HTERT RPE-1 (cell line): ENCODE results near the gene ANKRD16.

Experiments used
- in situ Hi-C: fragments of 300-500 bp; cut with MboI; formaldehyde crosslinking; loops from 4 replicates; pipeline ENCODE4 v1.14.3; 2020; ENCODE audit warnings: low sequenced_read_pairs

ANKRD16 gene

DNA sequence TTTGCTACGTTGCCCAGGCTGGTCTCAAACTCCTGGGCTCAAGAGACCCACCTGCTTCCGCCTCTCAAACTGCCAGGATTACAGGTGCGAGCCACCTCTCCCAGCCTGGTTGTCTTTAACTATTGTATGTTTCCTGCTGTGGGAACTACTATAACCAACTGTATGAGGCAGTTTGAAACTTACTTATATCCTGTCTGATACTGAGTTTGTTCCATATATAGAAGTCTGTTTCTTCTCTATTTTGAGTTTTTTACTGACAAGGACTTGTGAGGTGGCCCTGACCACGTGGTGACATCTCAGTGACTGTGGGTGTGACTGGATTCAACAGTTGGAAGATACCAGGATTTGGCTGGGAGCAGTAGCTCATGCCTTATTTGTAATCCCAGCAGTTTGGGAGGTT lies 14.5 kb upstream of the ANKRD16 start:
- in situ Hi-C loops: no loop called here

- in situ Hi-C loops: no loop called here
These were observed 13.9 kb upstream of the ANKRD16 start for GRCh38 chr10:5903563-5903962.

GRCh38 chr10:5902511-5903274 lies 13.0 kb upstream of the ANKRD16 start:
- in situ Hi-C loops: no loop called here

- in situ Hi-C loops: no loop called here
These were observed 10.6 kb upstream of the ANKRD16 start for GRCh38 chr10:5900247-5900646.

DNA sequence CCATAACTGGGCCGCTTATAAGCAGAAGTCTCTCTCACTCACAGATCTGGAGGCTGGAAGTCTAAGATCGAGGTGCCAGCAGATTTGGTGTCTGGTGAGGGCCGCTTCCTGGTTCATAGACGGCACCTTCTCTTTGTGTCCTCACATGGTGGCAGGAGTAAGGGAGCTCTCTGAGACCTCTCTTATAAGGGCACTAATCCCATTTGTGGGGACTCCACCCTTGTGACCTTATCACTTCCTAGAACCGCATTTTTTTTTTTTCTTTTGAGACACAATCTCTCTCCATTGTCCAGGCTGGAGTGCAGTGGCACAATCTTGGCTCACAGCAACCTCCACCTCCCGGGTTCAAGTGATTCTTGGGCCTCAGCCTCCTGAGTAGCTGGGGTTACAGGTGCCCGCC lies 8.5 kb upstream of the ANKRD16 start:
- in situ Hi-C loops: no loop called here

GRCh38 chr10:5897504-5897903 lies 7.8 kb upstream of the ANKRD16 start:
- in situ Hi-C loops: no loop called here

DNA sequence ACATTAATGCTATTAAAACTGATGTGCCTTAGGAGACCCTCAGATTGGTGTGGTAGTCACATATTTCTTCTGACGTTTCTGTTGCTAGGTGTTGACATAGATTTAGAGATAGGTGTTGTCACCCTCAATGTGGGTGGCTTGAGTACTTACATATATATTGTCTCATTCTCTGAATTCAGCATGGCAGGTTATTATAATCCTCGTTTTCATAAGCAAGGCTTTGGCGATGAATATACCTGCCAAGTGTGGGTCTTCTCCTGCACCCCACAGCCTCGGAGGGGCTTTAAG lies 7.3 kb upstream of the ANKRD16 start:
- in situ Hi-C loops: no loop called here

DNA sequence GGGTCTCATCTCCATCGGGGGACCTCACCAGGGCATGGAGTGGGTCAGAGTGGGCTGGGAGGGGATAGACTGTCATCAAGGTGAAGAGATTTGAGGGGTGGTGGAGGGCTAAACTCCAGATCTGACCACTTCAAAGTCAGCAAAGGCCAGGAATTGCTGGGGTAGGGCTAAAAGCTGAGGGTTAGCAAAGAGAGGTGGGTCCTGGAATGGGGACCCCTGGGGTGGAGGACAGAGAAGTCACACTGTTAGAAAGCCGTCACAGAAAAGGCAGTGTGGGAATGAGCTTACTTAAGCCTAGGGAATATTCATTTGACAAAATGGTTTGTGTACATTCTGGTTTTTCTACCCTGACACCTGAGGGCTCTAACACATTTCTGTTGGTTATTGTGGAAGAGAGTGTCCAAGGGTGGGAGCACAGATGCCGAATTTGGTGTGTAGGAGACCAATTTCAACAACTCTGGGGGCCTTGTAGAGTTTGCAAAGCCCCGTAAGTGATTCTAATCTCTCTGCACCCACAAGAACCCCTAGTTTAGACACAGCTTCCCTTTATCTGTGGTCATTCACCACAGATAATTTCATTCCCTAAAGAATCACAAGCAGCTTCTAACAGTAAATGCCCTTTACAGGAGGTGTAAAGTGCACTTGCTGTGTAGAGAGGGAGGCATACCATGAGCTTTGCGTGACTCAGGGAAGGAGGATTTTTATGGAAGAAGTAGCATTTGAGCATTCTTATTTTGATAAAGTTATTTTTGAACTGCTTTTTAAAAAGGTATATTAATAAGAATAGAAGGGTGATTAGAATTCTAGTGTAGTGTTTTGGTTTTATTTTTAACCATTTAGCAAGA lies 6.7 kb upstream of the ANKRD16 start:
- in situ Hi-C loops: no loop called here

DNA sequence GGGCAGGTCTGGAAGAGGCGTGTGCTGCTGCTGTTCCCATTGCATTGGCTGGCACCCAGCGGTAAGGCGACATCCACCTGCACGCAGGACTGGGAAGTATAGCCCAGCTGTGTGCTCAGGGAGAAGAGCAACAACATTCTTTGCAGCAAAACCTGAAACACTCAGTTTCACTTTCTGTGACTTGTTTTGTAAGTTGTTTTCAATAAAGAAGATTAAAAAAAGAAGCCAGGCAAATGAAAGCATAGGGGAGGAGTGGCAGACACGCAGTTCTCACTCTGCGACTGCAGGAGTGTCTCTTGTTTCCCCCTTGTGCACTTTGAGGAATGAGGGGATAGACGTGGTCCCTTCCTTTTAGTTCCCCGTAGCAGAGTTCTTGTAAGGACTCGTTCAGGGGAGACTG lies 6.1 kb upstream of the ANKRD16 start:
- in situ Hi-C loops: no loop called here

DNA sequence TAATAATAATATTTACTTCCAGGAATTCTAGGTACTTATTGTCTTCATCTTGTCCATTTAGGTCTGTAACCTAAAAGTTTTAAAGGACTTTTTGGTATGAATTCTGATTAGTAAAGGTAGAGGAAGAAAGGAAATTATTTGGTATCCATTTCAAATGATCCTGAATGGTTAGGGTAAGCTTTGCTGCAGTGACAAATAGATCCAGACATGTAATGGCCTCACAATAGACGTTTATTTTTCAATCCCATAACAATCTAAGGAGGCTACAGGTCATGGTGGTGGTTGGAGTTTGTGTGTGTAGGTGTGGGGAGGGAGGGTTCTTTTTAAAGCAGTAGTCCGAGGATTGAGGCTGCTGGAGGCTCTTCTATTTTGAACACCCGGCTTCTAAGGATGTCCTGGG lies 5.7 kb upstream of the ANKRD16 start:
- in situ Hi-C loops: no loop called here

GRCh38 chr10:5894873-5895272 lies 5.2 kb upstream of the ANKRD16 start:
- in situ Hi-C loops: no loop called here

GRCh38 chr10:5894403-5894802 lies 4.7 kb upstream of the ANKRD16 start:
- in situ Hi-C loops: no loop called here

- in situ Hi-C loops: no loop called here
These were observed 3.6 kb upstream of the ANKRD16 start for GRCh38 chr10:5893321-5893720.

GRCh38 chr10:5892007-5892406 lies 2.3 kb upstream of the ANKRD16 start:
- in situ Hi-C loops: no loop called here

GRCh38 chr10:5891009-5891408 lies 1.3 kb upstream of the ANKRD16 start:
- in situ Hi-C loops: no loop called here

- in situ Hi-C loops: no loop called here
These were observed 791 bp upstream of the ANKRD16 start for GRCh38 chr10:5890452-5890915.

DNA sequence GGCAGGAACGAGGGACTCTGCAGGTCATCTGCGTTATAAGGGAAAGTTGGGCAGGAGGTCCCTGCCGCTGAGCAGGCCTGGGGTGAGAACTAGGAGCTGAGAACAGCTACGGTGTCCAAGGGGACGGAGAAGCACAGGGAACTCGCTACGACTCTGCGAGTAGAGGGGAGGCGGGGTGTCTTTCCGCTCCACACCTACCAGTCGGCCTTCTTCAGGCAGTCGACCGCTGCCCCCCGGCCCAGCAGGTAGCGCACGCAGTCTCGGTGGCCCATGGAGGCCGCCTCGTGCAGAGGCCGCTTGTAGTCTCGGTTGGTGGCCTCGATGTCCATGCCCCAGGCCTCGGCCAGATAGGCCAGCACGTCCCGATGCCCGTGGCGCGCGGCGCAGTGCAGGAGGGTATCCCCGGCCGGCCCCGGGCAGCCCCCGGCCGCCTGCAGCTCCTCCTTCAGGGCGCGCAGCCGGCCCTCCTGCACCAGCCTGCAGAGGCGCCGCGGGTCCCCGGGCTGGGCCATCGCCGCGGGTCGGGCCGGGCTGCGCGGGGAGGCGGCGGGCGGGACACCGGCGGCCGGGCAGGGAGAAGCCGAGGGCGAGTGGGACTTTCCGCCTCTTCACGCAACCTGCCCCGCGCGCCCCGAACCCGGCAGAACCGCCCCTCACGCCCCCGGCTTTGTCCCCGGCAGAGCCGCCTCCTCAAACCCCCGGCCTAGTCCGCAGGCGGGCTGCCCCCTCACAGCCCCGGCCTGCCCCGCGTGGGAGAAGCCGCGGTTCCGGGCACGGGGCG lies 660 bp downstream of the ANKRD16 start:
- in situ Hi-C loops: no loop called here

DNA sequence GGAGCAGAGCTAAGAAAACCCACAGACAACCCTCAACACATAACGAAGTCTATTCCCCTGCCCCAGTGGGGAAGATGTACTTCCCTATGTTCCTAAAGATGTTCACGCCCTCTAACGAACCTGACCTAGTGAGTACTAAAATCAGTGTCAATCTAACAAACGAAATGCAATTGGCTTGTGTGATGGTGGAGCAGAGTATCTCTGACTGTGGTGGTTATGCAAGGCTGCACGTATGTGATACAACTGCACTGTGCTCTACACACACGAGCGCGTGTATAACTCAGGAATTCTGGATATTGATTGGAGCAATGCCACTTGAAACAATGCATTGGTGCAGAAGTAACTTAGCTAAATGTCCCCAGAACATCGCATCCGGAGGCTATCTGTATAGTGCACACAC lies 1.3 kb downstream of the ANKRD16 start:
- in situ Hi-C loops: no loop called here

DNA sequence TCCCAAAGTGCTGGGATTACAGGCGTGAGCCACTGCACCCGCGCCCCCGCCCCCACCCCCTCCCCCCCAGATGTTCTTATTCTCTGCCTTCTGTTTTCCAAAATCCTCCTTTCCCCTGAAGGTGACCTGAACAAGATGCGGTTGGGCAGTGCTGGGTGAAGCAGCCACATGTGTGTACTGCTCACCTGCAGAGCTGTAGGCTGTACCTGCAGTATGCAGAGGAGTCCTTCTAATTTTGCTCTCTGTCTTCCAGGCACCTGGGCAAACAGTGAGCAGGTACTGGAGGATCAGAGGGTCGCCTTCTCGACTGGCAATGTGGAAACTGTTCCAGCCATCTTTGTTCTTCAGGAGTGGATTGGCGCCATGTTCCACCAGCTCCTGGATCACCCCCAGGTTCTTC lies 2.1 kb downstream of the ANKRD16 start:
- in situ Hi-C loops: no loop called here

GRCh38 chr10:5887029-5887428 lies 2.7 kb downstream of the ANKRD16 start:
- in situ Hi-C loops: no loop called here

GRCh38 chr10:5885619-5886018 lies 4.1 kb downstream of the ANKRD16 start:
- in situ Hi-C loops: no loop called here

GRCh38 chr10:5882961-5883360 lies 6.7 kb downstream of the ANKRD16 start:
- in situ Hi-C loops: no loop called here
